ENCODE results near the gene ZNF571. TPM values are rescaled to one million over a fixed set of nuclear protein-coding genes. Genes with fewer than 3 reads are reported as not detected.

The ZNF571 gene
- polyA plus RNA-seq: 1 to 10 TPM; 4.1 to 6.2 (median 4.5) TPM

- peak; percentile 84 to 86 (median 85) for DNase-seq
- peaks cover 13 to 20% (median 16%) of the 10 kb centered on the region in 3 donors for H3K27me3 Mint-ChIP-seq (ENCODE audit: low read depth in 3 of 3)
- H3K4me1 Mint-ChIP-seq: peaks cover 32 to 41% of the 10 kb centered on the region in 2 donors
- peaks cover 5 to 14% (median 10%) of the 10 kb centered on the region in 3 donors for H3K36me3 Mint-ChIP-seq
- H3K27ac Mint-ChIP-seq: peak within 1 kb of the TSS; percentile 95 to 99 (median 98)
- H3K4me3 Mint-ChIP-seq: peak within 1 kb of the TSS; percentile 92 to 97 (median 95)
- peaks cover 0 to 4% (median under 1%) of the 10 kb centered on the region in 6 donors for H3K9me3 Mint-ChIP-seq
Observed at GRCh38 chr19:37594304-37594981, at the start of gene ZNF571, which contains the start of gene ZNF540. Gene ZNF571 (minus strand): TSS chr19:37594792. CDS start chr19:37586676, 8,116 bp downstream. Gene ZNF540 (plus strand): TSS chr19:37594876. CDS start chr19:37598448, 3,572 bp downstream.

GRCh38 chr19:37635076-37636056 lies 40.8 kb upstream of the ZNF571 start:
- no peak for DNase-seq
- Mint-ChIP-seq H3K27me3 (ENCODE audit: low read depth in 3 of 3) (no peaks in the 10 kb centered on the region), H3K36me3 (peaks cover 52 to 54% (median 54%) of the 10 kb centered on the region in 3 donors), H3K4me3 (no peak overlapping the region), H3K4me1 (no peaks in the 10 kb centered on the region), H3K27ac (no peak overlapping the region), H3K9me3 (peaks cover 44 to 89% (median 78%) of the 10 kb centered on the region in 6 donors)

GRCh38 chr19:37594982-37595382 lies 390 bp upstream of the ZNF571 start:
- Mint-ChIP-seq H3K9me3 (peaks cover 0 to 2% (median under 1%) of the 10 kb centered on the region in 6 donors), H3K36me3 (peaks cover 9 to 17% (median 15%) of the 10 kb centered on the region in 3 donors), H3K4me1 (peaks cover 32 to 41% of the 10 kb centered on the region in 2 donors), H3K27ac (peak overlapping the region; percentile 95 to 99 (median 98)), H3K4me3 (peak overlapping the region; percentile 92 to 97 (median 95)), H3K27me3 (ENCODE audit: low read depth in 3 of 3) (peaks cover 13 to 20% (median 16%) of the 10 kb centered on the region in 3 donors)
- peak; percentile 88 to 90 (median 89) for DNase-seq

- Mint-ChIP-seq H3K27ac (peak overlapping the region; percentile 95 to 99 (median 98)), H3K4me1 (peaks cover 32 to 41% of the 10 kb centered on the region in 2 donors), H3K36me3 (peaks cover 3 to 13% (median 9%) of the 10 kb centered on the region in 3 donors), H3K4me3 (peak overlapping the region; percentile 92 to 97 (median 95)), H3K27me3 (ENCODE audit: low read depth in 3 of 3) (peaks cover 13 to 20% (median 16%) of the 10 kb centered on the region in 3 donors), H3K9me3 (peaks cover 0 to 4% (median under 1%) of the 10 kb centered on the region in 6 donors)
- DNase-seq: no peak
Observed at GRCh38 chr19:37593996-37594303, 642 bp downstream of the ZNF571 start.

DNA sequence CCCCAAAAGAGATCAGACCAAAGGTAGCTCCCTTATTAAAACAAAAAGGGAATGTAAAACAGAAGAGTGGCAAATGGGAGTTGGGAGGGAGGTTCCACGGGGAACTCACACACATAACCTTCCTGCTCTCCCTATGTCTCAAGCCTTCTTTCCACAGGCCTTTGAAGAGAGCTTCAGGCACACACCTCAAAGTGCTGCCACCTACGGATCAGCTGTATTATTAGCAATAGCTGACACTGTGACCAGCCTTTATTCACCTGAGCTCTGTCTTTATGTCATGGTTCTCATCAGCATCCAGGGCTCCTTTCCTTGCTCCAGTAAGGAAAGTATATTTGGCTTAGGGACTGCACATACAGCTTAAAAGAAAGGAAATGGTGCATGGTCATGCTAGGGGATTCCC lies 11.3 kb downstream of the ZNF571 start:
- no peak for DNase-seq
- Mint-ChIP-seq H3K9me3 (peaks cover 30 to 48% (median 40%) of the 10 kb centered on the region in 6 donors), H3K4me1 (peaks cover 0 to 4% of the 10 kb centered on the region in 2 donors)

DNA sequence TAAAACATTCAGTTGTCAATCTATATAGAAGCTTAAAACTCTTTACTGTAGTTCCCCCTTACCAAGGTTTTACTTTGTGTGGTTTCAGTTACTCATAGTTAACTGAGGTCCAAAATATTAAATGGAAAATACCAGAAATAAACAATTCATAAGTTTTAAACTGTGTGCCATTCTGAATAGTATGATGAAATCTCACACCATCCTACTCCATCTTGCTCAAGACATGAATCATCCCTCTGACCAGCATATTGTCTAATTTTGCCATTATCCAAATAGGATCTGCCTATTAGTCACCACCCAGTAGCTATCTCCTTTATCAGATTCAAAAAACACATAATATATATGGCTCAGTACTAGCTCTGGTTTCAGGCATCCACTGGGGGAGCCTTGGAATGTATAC lies 22.4 kb downstream of the ZNF571 start:
- no peak overlapping the region for H3K4me3 Mint-ChIP-seq
- DNase-seq: no peak
- H3K27ac Mint-ChIP-seq: no peak overlapping the region
- H3K36me3 Mint-ChIP-seq: peaks cover 63 to 69% (median 66%) of the 10 kb centered on the region in 3 donors
- H3K27me3 Mint-ChIP-seq (ENCODE audit: low read depth in 3 of 3): peaks cover 0 to 3% (median 0%) of the 10 kb centered on the region in 3 donors
- peaks cover 0 to 71% (median 38%) of the 10 kb centered on the region in 6 donors for H3K9me3 Mint-ChIP-seq
- H3K4me1 Mint-ChIP-seq: no peaks in the 10 kb centered on the region

More for the DNA sequence above, 11.3 kb downstream of the ZNF571 start:
- H3K36me3 Mint-ChIP-seq: peaks cover 32 to 62% (median 39%) of the 10 kb centered on the region in 3 donors
- H3K27ac Mint-ChIP-seq: no peak overlapping the region
- peaks cover 0 to 5% (median 0%) of the 10 kb centered on the region in 3 donors for H3K27me3 Mint-ChIP-seq (ENCODE audit: low read depth in 3 of 3)
- no peak overlapping the region for H3K4me3 Mint-ChIP-seq

- Mint-ChIP-seq H3K9me3 (peaks cover 32 to 97% (median 92%) of the 10 kb centered on the region in 6 donors), H3K36me3 (peaks cover 65 to 71% (median 69%) of the 10 kb centered on the region in 3 donors)
Observed at GRCh38 chr19:37565370-37565669, 29.3 kb downstream of the ZNF571 start.

DNA sequence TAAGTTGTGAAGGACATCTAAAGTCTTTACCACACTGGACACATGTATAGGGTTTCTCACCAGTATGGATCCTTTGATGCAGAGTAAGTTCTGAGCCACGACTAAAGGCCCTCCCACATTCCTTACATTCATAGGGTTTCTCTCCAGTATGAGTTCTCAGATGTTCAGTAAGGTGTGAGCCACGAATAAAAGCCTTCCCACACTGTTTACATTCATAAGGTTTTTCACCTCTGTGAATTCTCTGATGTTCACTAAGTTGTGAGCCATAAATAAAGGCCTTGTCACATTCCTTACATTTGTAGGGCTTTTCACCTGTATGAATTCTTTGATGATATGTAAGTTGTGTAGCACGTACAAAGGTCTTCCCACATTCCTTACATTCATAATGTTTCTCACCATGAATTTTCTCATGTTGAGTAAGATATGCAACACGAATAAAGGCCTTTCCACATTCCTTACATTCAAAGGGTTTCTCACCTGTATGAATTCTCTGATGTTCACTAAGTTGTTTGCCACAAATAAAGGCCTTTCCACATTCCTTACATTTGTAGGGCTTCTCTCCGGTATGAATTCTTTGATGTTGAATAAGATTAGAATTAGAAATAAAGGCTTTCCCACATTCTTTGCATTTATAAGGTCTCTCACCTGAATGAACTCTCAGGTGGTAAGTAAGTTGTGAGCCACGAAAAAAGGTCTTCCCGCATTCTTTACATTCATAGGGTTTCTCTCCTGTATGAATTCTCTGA lies 29.8 kb downstream of the ZNF571 start:
- Mint-ChIP-seq H3K9me3 (peaks cover 34 to 94% (median 90%) of the 10 kb centered on the region in 6 donors), H3K4me3 (no peak overlapping the region), H3K27ac (no peak overlapping the region), H3K36me3 (peaks cover 60 to 66% (median 64%) of the 10 kb centered on the region in 3 donors), H3K27me3 (ENCODE audit: low read depth in 3 of 3) (peaks cover 0 to 2% (median 0%) of the 10 kb centered on the region in 3 donors), H3K4me1 (no peaks in the 10 kb centered on the region)
- DNase-seq: no peak

More at GRCh38 chr19:37565370-37565669, 29.3 kb downstream of the ZNF571 start:
- no peak for DNase-seq
- Mint-ChIP-seq H3K4me1 (no peaks in the 10 kb centered on the region), H3K27me3 (ENCODE audit: low read depth in 3 of 3) (peaks cover 0 to 4% (median 0%) of the 10 kb centered on the region in 3 donors), H3K27ac (no peak overlapping the region), H3K4me3 (no peak overlapping the region)

DNA sequence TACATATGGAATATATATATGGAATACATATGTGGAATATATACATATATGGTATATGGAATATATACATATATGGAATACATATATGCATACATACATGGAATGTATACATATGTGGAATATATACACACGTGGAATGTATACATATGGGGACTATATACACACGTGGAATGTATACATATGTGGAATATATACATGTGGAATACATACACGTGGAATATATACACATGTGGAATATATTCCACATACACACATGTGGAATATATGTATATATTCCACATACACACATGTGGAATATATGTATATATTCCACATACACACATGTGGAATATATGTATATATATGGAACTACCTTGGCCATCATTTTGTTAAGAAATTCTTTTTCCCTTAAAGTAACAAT lies 31.1 kb downstream of the ZNF571 start:
- no peak overlapping the region for H3K27ac Mint-ChIP-seq
- peaks cover 53 to 61% (median 59%) of the 10 kb centered on the region in 3 donors for H3K36me3 Mint-ChIP-seq
- no peak for DNase-seq
- no peaks in the 10 kb centered on the region for H3K4me1 Mint-ChIP-seq
- H3K4me3 Mint-ChIP-seq: no peak overlapping the region
- H3K9me3 Mint-ChIP-seq: peaks cover 47 to 94% (median 90%) of the 10 kb centered on the region in 6 donors
- peaks cover 0 to 2% (median 0%) of the 10 kb centered on the region in 3 donors for H3K27me3 Mint-ChIP-seq (ENCODE audit: low read depth in 3 of 3)

DNA sequence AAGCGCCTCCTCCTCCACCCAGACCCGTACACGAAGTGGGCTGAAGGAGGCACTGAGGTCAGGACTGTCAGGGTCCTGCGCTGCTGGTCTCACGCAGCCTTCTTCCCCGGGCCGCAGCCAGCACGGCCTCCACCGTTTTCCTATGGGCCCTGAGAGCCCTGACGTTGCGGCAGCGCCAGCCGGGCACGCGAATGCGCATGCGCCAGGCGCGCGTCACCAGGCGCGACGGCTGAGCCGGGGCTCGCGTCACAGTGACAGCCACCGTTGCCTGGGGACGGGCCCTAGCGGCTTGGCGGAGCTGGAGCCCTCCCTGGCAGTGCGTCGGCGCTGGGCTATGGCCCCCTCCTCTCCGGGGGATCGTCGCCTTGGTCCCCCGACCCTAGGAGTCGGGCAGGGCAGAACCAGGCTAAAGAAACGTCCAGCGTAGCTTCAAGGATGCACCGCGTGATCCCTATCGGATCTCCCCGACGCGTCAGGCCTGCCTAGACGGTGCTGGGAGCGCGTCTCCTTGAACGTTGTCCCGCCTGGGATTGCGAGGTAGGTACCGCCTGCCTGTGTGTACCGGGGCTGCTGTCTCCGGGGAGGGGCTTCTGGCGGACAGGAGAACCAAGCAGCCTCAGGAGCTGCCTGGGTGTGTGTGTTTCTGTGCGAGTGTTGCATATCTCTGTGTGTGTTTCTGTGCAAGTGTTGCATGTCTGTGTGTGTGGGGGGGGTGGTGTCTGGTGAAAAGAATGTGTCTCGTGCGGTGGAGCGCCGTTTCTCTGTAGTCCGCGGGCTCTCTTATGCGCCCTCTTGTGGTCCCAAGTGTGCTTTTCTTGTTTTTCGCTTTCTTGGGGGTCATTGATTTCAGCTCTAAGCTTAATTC lies 43.2 kb downstream of the ZNF571 start:
- Mint-ChIP-seq H3K9me3 (peaks cover 36 to 82% (median 79%) of the 10 kb centered on the region in 6 donors), H3K36me3 (peaks cover 18 to 36% (median 30%) of the 10 kb centered on the region in 3 donors), H3K4me3 (peak overlapping the region; percentile 83 to 98 (median 91)), H3K4me1 (peaks cover 4 to 15% of the 10 kb centered on the region in 2 donors), H3K27ac (peak overlapping the region; percentile 26 to 98 (median 84)), H3K27me3 (ENCODE audit: low read depth in 3 of 3) (peaks cover 1 to 6% (median 2%) of the 10 kb centered on the region in 3 donors)
- DNase-seq: peak; percentile 58 to 77 (median 68)

- Mint-ChIP-seq H3K36me3 (peaks cover 43 to 56% (median 47%) of the 10 kb centered on the region in 3 donors), H3K4me3 (no peak overlapping the region), H3K4me1 (no peaks in the 10 kb centered on the region), H3K9me3 (peaks cover 49 to 85% (median 81%) of the 10 kb centered on the region in 6 donors), H3K27me3 (ENCODE audit: low read depth in 3 of 3) (no peaks in the 10 kb centered on the region), H3K27ac (no peak overlapping the region)
- no peak for DNase-seq
Observed at GRCh38 chr19:37537391-37537947, 57.1 kb downstream of the ZNF571 start.

GRCh38 chr19:37519890-37520289 lies 74.7 kb downstream of the ZNF571 start:
- Mint-ChIP-seq H3K9me3 (peaks cover 0 to 29% (median 14%) of the 10 kb centered on the region in 6 donors), H3K27ac (peak overlapping the region in 1 of 6 donors; percentile 17), H3K4me3 (no peak overlapping the region), H3K27me3 (ENCODE audit: low read depth in 3 of 3) (peaks cover 0 to 4% (median 1%) of the 10 kb centered on the region in 3 donors), H3K4me1 (no peaks in the 10 kb centered on the region), H3K36me3 (peaks cover 50 to 69% (median 55%) of the 10 kb centered on the region in 3 donors)
- no peak for DNase-seq

All from immature natural killer cell (primary cell).